GM23248 (cell line): ENCODE measurements around the gene GNG14. TPM values are rescaled to one million over a fixed set of nuclear protein-coding genes. Genes with fewer than 3 reads are reported as not detected.
A peak's percentile ranks its signal among the peaks of the same experiment; 100 is the strongest.

Experiments
- DNase-seq: peaks from one replicate; pipeline ENCODE4 v3.0.0-alpha.2; 2015
- H2AFZ ChIP-seq: fragments of 200-600 bp; sonication (generic); 2 replicates; pipeline ENCODE4 v1.6.1; 2016; ENCODE audit warnings: antibody characterized with exemption
- H3F3A ChIP-seq: fragments of 200-600 bp; sonication (generic); 2 replicates; pipeline ENCODE4 v1.6.1; 2016; ENCODE audit warnings: mild to moderate bottlenecking, antibody characterized with exemption, mixed run types; ENCODE audit not compliant: insufficient read depth
- H3K27ac ChIP-seq: fragments of 200-600 bp; sonication (generic); 2 replicates; pipeline ENCODE4 v1.5.1; 2016; ENCODE audit warnings: mild to moderate bottlenecking
- H3K27me3 ChIP-seq: fragments of 200-600 bp; sonication (generic); replicated peaks from 2 replicates; pipeline ENCODE4 v1.6.1; 2016; ENCODE audit warnings: mild to moderate bottlenecking; ENCODE audit not compliant: insufficient read depth
- H3K36me3 ChIP-seq: fragments of 200-600 bp; sonication (generic); 2 replicates; pipeline ENCODE4 v1.6.1; 2016; ENCODE audit warnings: low read depth, mild to moderate bottlenecking
- H3K4me1 ChIP-seq: fragments of 200-600 bp; sonication (generic); 2 replicates; pipeline ENCODE4 v1.6.1; 2016; ENCODE audit warnings: mild to moderate bottlenecking; ENCODE audit not compliant: insufficient read depth
- H3K4me2 ChIP-seq: fragments of 200-600 bp; sonication (generic); one replicate; pipeline ENCODE4 v1.6.1; 2016; ENCODE audit warnings: mild to moderate bottlenecking; ENCODE audit not compliant: unreplicated experiment
- H3K4me3 ChIP-seq: fragments of 200-600 bp; sonication (generic); 2 replicates; pipeline ENCODE4 v1.5.1; 2016; ENCODE audit warnings: mild to moderate bottlenecking
- H3K79me2 ChIP-seq: fragments of 200-600 bp; sonication (generic); 2 replicates; pipeline ENCODE4 v1.6.1; 2016; ENCODE audit warnings: mild to moderate bottlenecking; ENCODE audit not compliant: insufficient read depth
- H3K9ac ChIP-seq: fragments of 200-600 bp; sonication (generic); 2 replicates; pipeline ENCODE4 v1.6.1; 2016; ENCODE audit warnings: mild to moderate bottlenecking
- H3K9me2 ChIP-seq: fragments of 200-600 bp; sonication (generic); 2 replicates; pipeline ENCODE4 v1.6.1; 2016; ENCODE audit warnings: mixed run types, mild to moderate bottlenecking, moderate library complexity; ENCODE audit not compliant: insufficient read depth
- H3K9me3 ChIP-seq: fragments of 200-600 bp; sonication (generic); one replicate; pipeline ENCODE4 v1.6.1; 2017; ENCODE audit warnings: low read depth
- H4K20me1 ChIP-seq: fragments of 200-600 bp; sonication (generic); 2 replicates; pipeline ENCODE4 v1.6.0; 2016; ENCODE audit not compliant: insufficient read depth
- EZH2 ChIP-seq: fragments of 200-600 bp; sonication (generic); IDR thresholded peaks from 2 replicates; pipeline ENCODE4 v1.6.1; 2018; ENCODE audit warnings: antibody characterized with exemption, mild to moderate bottlenecking; ENCODE audit not compliant: insufficient read depth, poor library complexity, severe bottlenecking
- EZH2phosphoT487 ChIP-seq: fragments of 200-600 bp; sonication (generic); IDR thresholded peaks from 2 replicates; pipeline ENCODE4 v1.6.1; 2018; ENCODE audit warnings: antibody characterized with exemption, moderate library complexity, mild to moderate bottlenecking, low read depth; ENCODE audit not compliant: insufficient read depth
- WGBS, 2 experiments: methylation state at CpG; one replicate each; pipeline ENCODE4 v1.1.6; 2015 to 2017; ENCODE audit warnings: low lambda C conversion rate in 2 of 2, low coverage in 1 of 2; ENCODE audit errors: missing lambda C conversion rate in 2 of 2; 5-methylcytosine and 5-hydroxymethylcytosine counted together
- in situ Hi-C: fragments of 300-500 bp; cut with MboI; formaldehyde crosslinking; loops from 2 replicates; pipeline ENCODE4 v1.15.0; 2020
- polyA plus RNA-seq: library from polyadenylated mRNA; unstranded; fragments of >200 nt; fragmentation: Nextera tagmentation; extraction: Ambion mirVana; gene quantifications from 2 replicates; pipeline ENCODE4 v1.2.1, GENCODE V29; 2016
- small RNA-seq: library from RNA; depleted of rRNA; stranded (forward); fragments of <200 nt; gene quantifications from one replicate; pipeline ENCODE3, GENCODE V24; 2014; ENCODE audit warnings: low read depth, low replicate concordance
- total RNA-seq: library from RNA; depleted of rRNA; stranded (reverse); fragments of >200 nt; shearing (Covaris generic); gene quantifications from 2 replicates; pipeline ENCODE4 v1.2.3, GENCODE V29; 2014; rRNA removed

Gene GNG14
- total and polyA plus RNA-seq, 2 experiments from 2014 or later, result not detected

DNA sequence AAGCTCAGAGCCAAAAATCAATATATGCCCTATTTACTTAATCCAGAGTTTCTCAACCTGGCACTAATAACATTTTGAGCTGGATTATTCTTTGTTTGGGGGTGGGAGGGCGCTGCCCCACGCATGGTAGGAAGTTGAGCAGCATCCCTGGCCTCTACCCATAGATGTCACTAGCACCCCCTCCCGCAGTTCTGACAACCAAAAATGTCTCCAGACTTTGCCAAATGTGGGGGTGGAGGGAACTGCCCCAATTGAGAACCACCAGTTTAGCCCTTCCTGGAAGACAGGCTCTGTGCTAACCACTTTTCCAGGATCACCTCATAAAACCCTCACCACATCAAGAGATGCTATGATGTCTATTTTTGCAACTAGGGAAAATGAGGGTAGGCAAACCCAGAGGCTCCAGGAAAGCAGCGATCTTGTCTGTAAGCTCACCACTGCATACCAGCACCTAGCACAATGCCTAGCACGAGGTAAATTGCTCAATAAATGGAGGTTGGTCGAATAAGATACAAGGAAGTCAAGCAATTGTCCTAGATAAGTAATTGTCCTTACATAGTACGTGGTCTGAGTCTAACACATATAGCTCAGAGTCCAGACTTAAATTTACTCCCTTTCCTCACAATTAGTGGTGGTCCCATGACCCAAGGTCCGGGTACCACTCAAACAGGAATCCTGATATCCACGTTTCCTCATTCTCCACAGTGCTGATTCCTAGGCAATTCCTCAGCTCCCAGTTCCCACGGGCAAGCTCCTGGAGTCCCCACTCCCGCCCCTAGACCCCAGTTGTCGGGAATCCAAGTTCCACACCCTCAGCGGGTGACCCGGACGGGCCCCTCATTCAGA, 45.8 kb downstream of the GNG14 start:
- H3K4me3 ChIP-seq, result peak overlapping the region; percentile 92
- 1 to 2% methylated on average over 15 of the region's 15 CpGs for WGBS, 2 experiments
- 0 out of 2 replicates have a peak overlapping the region, but pooled peaks have one; percentile 44 for H2AFZ ChIP-seq
- no peaks in the 10 kb centered on the region for H3K9me2 ChIP-seq
- peak overlapping the region; percentile 91 for H3K4me2 ChIP-seq
- H3K9me3 ChIP-seq, result no peaks in the 10 kb centered on the region
- TF ChIP-seq EZH2phosphoT487 (0 out of 2 replicates have a peak, but pooled peaks have one; percentile 73), EZH2 (no peak)
- DNase-seq, result peak; percentile 85
- in situ Hi-C loops, result no loop called here
- no peaks in the 10 kb centered on the region; the same call in 1 of the 2 replicates for H4K20me1 ChIP-seq
- H3K9ac ChIP-seq, result peak overlapping the region; percentile 97
- peaks cover 17% of the 10 kb centered on the region; the same call in 1 of the 2 replicates for H3K36me3 ChIP-seq
- H3F3A ChIP-seq, result peaks cover 8% of the 10 kb centered on the region; the same call in 1 of the 2 replicates
- peaks cover 70% of the 10 kb centered on the region for H3K79me2 ChIP-seq
- peak overlapping the region; percentile 84 for H3K27ac ChIP-seq
- H3K27me3 ChIP-seq, result no peaks in the 10 kb centered on the region
- peaks cover 18% of the 10 kb centered on the region; the same call in 1 of the 2 replicates for H3K4me1 ChIP-seq

DNA sequence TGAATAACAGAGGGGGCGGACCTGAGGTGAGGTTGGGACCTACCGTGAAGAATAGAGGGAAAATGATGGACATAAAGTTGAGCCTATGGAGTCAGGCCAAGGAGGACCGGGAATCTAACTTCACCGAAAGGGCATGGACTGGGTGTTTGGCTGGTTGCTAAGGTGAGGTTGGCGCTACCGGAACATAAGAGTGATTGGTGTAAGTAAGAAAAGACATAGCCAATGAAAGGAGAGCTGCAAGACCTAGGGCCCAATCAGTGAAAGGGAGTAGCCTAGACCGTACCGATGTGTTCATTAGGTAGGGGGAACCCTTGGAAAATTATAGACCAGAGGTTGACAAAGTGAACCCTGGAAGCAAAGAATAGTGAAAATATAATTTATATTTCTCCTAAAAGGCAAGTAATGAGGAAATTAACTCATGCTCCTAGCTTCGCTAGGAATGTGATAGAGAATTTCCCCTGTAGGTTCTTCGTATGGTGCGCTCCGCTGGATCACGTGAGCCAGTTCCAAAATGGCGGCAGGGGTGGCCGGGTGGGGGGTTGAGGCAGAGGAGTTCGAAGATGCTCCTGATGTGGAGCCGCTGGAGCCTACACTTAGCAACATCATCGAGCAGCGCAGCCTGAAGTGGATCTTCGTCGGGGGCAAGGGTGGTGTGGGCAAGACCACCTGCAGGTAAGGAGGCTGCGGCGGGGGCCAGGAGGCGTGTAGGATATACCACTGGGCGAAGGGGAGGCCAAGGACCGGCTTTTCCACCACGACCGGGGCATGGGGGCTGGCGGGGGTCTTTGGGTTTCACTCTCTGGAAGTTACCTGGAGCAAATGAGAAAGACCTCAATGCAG, 49.4 kb downstream of the GNG14 start, which contains the start of gene GET3:
TSS of gene GET3 (plus strand) at position 503 of the 840 bp plus-strand sequence. CDS start at position 512, 9 bp downstream.
- H3K4me2 ChIP-seq, result peak within 1 kb of the TSS; percentile 90
- peaks cover 8% of the 10 kb centered on the region; the same call in 1 of the 2 replicates for H3F3A ChIP-seq
- peak within 1 kb of the TSS; percentile 88 for H3K9ac ChIP-seq
- DNase-seq, result peak; percentile 99
- no peak for TF ChIP-seq EZH2phosphoT487
- TF ChIP-seq EZH2, result no peak
- H3K27me3 ChIP-seq, result no peaks in the 10 kb centered on the region
- 0 to 2% methylated on average over 28 to 29 of the region's 29 CpGs for WGBS, 2 experiments
- H3K36me3 ChIP-seq, result peaks cover 5% of the 10 kb centered on the region; the same call in 1 of the 2 replicates
- H3K4me3 ChIP-seq, result peak within 1 kb of the TSS; percentile 89
- H2AFZ ChIP-seq, result peak within 1 kb of the TSS; percentile 90
- H3K9me3 ChIP-seq, result no peaks in the 10 kb centered on the region
- in situ Hi-C loops, result no loop called here
- H3K4me1 ChIP-seq, result peaks cover 18% of the 10 kb centered on the region; the same call in 1 of the 2 replicates
- H3K9me2 ChIP-seq, result no peaks in the 10 kb centered on the region
- peaks cover 57% of the 10 kb centered on the region for H3K79me2 ChIP-seq
- H3K27ac ChIP-seq, result peak within 1 kb of the TSS; percentile 92
- H4K20me1 ChIP-seq, result no peaks in the 10 kb centered on the region; the same call in 1 of the 2 replicates

DNA sequence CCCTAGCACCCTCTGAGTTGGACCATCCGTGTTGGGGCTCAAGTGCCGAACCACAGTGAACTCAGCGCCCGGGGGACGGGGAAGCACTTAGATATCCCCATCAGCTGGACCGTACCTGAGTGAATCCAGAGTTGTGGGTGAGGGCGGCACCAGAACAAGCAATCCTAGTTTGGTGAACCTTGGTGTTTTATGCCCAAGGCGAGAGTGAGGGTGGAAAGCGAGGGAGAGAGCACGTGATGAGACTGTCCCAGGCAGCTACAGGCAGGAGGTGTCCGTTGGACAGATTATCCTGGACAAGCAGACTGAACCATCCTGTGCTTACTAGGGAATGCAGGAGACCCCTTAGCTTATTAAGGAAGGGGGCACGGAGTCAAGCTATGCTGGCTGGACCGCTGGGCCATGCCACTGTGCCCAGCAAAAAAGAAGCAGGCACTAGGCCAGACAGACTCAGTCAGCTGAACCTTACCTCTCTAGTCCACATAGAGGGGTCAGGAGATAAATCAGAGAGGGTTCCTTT, 50.1 kb downstream of the GNG14 start:
- in situ Hi-C loops, result no loop called here

More for the DNA sequence above, 50.1 kb downstream of the GNG14 start:
- Histone ChIP-seq H3K9me3 (no peaks in the 10 kb centered on the region), H3K4me3 (peak overlapping the region; percentile 89), H3K27ac (peak overlapping the region; percentile 92), H3K9ac (peak overlapping the region; percentile 88), H3K36me3 (peaks cover 5% of the 10 kb centered on the region; the same call in 1 of the 2 replicates), H4K20me1 (no peaks in the 10 kb centered on the region; the same call in 1 of the 2 replicates), H3F3A (peaks cover 8% of the 10 kb centered on the region; the same call in 1 of the 2 replicates), H3K4me2 (peak overlapping the region; percentile 90), H2AFZ (peak overlapping the region; percentile 90), H3K79me2 (peaks cover 51% of the 10 kb centered on the region), H3K27me3 (no peaks in the 10 kb centered on the region), H3K4me1 (peaks cover 15% of the 10 kb centered on the region; the same call in 1 of the 2 replicates), H3K9me2 (no peaks in the 10 kb centered on the region)
- WGBS, 2 experiments, result 12 to 15% methylated on average over 13 of the region's 13 CpGs
- TF ChIP-seq EZH2 (no peak), EZH2phosphoT487 (no peak)
- DNase-seq, result peak; percentile 28

Small RNA genes lying within 50 kb of the gene (small RNA-seq; reads per million reads assigned to genes)
- gene SNORD41, result 27.1 reads per million, percentile 90 among the genes with 10 or more reads in this experiment

Other genes with a start within 250 kb of the GNG14 start
- gene ZNF443, start 247.0 kb upstream of the GNG14 start, total RNA-seq, result 0.86 and 1.1 TPM in 2 replicates
- 1.2 and 1.4 TPM in 2 replicates for gene ZNF443, start 247.0 kb upstream of the GNG14 start, polyA plus RNA-seq
- 2.7 and 4.2 TPM in 2 replicates for gene ZNF709, start 203.2 kb upstream of the GNG14 start, total RNA-seq
- 1.1 and 1.6 TPM in 2 replicates for gene ZNF709, start 203.2 kb upstream of the GNG14 start, polyA plus RNA-seq
- gene ZNF564, start 136.5 kb upstream of the GNG14 start, total RNA-seq, result 3.7 and 8.3 TPM in 2 replicates
- 5.1 and 5.6 TPM in 2 replicates for gene ZNF564, start 136.5 kb upstream of the GNG14 start, polyA plus RNA-seq
- 4.0 and 11.8 TPM in 2 replicates for gene ZNF490, start 77.2 kb upstream of the GNG14 start, total RNA-seq
- 2.6 and 2.7 TPM in 2 replicates for gene ZNF490, start 77.2 kb upstream of the GNG14 start, polyA plus RNA-seq
- gene ZNF791, start 77.1 kb upstream of the GNG14 start, total RNA-seq, result 11.6 and 11.9 TPM in 2 replicates
- 12.6 and 14.5 TPM in 2 replicates for gene ZNF791, start 77.1 kb upstream of the GNG14 start, polyA plus RNA-seq
- gene MAN2B1, start 21.3 kb upstream of the GNG14 start, total RNA-seq, result 56.5 and 81.7 TPM in 2 replicates
- 37.1 and 40.6 TPM in 2 replicates for gene MAN2B1, start 21.3 kb upstream of the GNG14 start, polyA plus RNA-seq
- gene WDR83, start 21.2 kb upstream of the GNG14 start, total RNA-seq, result 8.2 and 9.4 TPM in 2 replicates
- gene WDR83, start 21.2 kb upstream of the GNG14 start, polyA plus RNA-seq, result 12.7 and 13.1 TPM in 2 replicates
- 68.4 and 104 TPM in 2 replicates for gene DHPS, start 6.1 kb upstream of the GNG14 start, total RNA-seq
- 50.9 and 56.0 TPM in 2 replicates for gene DHPS, start 6.1 kb upstream of the GNG14 start, polyA plus RNA-seq
- gene FBXW9, start 8.6 kb downstream of the GNG14 start, total RNA-seq, result 13.8 and 22.3 TPM in 2 replicates
- gene FBXW9, start 8.6 kb downstream of the GNG14 start, polyA plus RNA-seq, result 14.2 TPM in 2 replicates
- 30.9 and 34.3 TPM in 2 replicates for gene TNPO2, start 35.9 kb downstream of the GNG14 start, total RNA-seq
- 13.2 and 13.3 TPM in 2 replicates for gene TNPO2, start 35.9 kb downstream of the GNG14 start, polyA plus RNA-seq
- 202 and 210 TPM in 2 replicates for gene TRIR, start 46.7 kb downstream of the GNG14 start, total RNA-seq
- gene TRIR, start 46.7 kb downstream of the GNG14 start, polyA plus RNA-seq, result 162 and 170 TPM in 2 replicates
- 81.3 and 110 TPM in 2 replicates for gene GET3, start 49.5 kb downstream of the GNG14 start, total RNA-seq
- 106 and 111 TPM in 2 replicates for gene GET3, start 49.5 kb downstream of the GNG14 start, polyA plus RNA-seq
- gene BEST2, start 63.8 kb downstream of the GNG14 start, total RNA-seq, result not detected in 2 replicates
- not detected in 2 replicates for gene BEST2, start 63.8 kb downstream of the GNG14 start, polyA plus RNA-seq
- 17.1 TPM in 2 replicates for gene HOOK2, start 87.6 kb downstream of the GNG14 start, total RNA-seq
- 11.8 and 12.4 TPM in 2 replicates for gene HOOK2, start 87.6 kb downstream of the GNG14 start, polyA plus RNA-seq
- 159 and 195 TPM in 2 replicates for gene JUNB, start 103.5 kb downstream of the GNG14 start, total RNA-seq
- gene JUNB, start 103.5 kb downstream of the GNG14 start, polyA plus RNA-seq, result 95.1 and 96.2 TPM in 2 replicates
- gene PRDX2, start 113.8 kb downstream of the GNG14 start, total RNA-seq, result 230 TPM in 2 replicates
- 252 TPM in 2 replicates for gene PRDX2, start 113.8 kb downstream of the GNG14 start, polyA plus RNA-seq
- not detected in 2 replicates for gene THSD8, start 114.1 kb downstream of the GNG14 start, total RNA-seq
- 10.8 and 12.5 TPM in 2 replicates for gene THSD8, start 114.1 kb downstream of the GNG14 start, polyA plus RNA-seq
- 8.2 and 16.9 TPM in 2 replicates for gene RNASEH2A, start 118.6 kb downstream of the GNG14 start, total RNA-seq
- gene RNASEH2A, start 118.6 kb downstream of the GNG14 start, polyA plus RNA-seq, result 23.8 and 32.3 TPM in 2 replicates
- gene RTBDN, start 146.6 kb downstream of the GNG14 start, total RNA-seq, result not detected in 2 replicates
- gene RTBDN, start 146.6 kb downstream of the GNG14 start, polyA plus RNA-seq, result not detected in 2 replicates
- 1.8 TPM in 1 of 2 replicates, not detected in the other for gene MAST1, start 150.5 kb downstream of the GNG14 start, total RNA-seq
- gene MAST1, start 150.5 kb downstream of the GNG14 start, polyA plus RNA-seq, result 0.24 TPM in 1 of 2 replicates, not detected in the other
- 35.4 and 40.9 TPM in 2 replicates for gene DNASE2, start 193.5 kb downstream of the GNG14 start, total RNA-seq
- 51.7 and 52.4 TPM in 2 replicates for gene DNASE2, start 193.5 kb downstream of the GNG14 start, polyA plus RNA-seq
- 0.11 TPM in 1 of 2 replicates, not detected in the other for gene KLF1, start 199.2 kb downstream of the GNG14 start, total RNA-seq
- not detected in 2 replicates for gene KLF1, start 199.2 kb downstream of the GNG14 start, polyA plus RNA-seq
- gene GCDH, start 203.2 kb downstream of the GNG14 start, total RNA-seq, result 22.5 and 30.0 TPM in 2 replicates
- gene GCDH, start 203.2 kb downstream of the GNG14 start, polyA plus RNA-seq, result 20.0 and 20.7 TPM in 2 replicates
- 0.25 TPM in 1 of 2 replicates, not detected in the other for gene SYCE2, start 231.3 kb downstream of the GNG14 start, total RNA-seq
- gene SYCE2, start 231.3 kb downstream of the GNG14 start, polyA plus RNA-seq, result 0.49 and 0.56 TPM in 2 replicates
- gene FARSA, start 245.7 kb downstream of the GNG14 start, total RNA-seq, result 33.5 and 39.2 TPM in 2 replicates
- gene FARSA, start 245.7 kb downstream of the GNG14 start, polyA plus RNA-seq, result 79.9 and 83.4 TPM in 2 replicates